HG03064 (cell line): ENCODE results near the gene CYP46A1.
"Not testable (repeated sequence)": the region's sequence is repeated elsewhere in the genome, so short reads cannot be mapped to it uniquely, and the experiment has no call there.

Experiments used
- ATAC-seq: cut with Tn5 transposase; IDR thresholded peaks from one replicate; pipeline ENCODE4 v1.9.1; 2021; ENCODE audit warnings: low read depth; ENCODE audit not compliant: unreplicated experiment

The CYP46A1 gene

DNA sequence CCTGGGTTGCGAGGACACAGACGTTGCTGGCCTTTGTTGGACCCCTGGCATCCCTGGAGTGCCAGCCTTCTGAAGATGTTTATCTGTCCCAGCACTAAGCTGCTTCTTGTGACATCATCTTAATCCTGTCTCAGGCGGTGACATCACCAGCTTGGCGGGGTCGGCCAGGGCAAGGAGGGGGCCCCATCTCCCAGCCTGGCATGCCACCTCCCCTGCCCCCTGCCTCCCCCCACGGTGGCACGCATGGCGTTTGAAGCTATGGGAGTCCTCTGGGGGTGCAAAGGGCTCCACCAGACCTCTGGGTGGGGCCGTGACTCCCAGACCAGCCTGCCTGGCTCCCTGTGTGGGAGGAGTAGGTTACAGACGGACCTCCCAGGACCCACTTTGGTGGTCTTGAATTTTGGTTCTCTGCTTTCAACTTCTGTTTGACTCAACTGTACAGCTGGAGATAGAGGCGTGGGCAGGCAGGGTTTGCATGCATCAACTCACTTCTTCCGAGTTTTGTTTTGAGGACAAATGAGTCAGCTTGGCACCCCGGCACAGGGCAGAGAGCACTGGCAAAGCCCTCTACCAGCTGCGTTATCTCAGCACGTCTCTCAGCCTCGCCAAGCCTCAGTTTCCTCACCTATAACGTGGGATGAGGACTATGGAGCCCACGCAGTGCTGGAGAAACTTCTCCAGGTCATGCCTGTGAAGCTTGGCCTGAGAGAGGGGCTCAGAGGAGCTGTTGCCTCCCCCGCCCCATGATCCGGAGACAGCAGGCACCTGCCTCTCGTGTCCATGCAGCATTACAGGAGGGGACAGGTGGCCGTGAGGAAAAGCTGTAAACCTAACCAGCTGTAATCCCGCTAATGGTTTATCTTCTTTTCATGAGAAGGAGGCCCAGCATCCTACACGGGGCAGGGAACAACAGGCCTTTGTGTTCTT lies 70.3 kb downstream of the CYP46A1 start:
- ATAC-seq: no peak

DNA sequence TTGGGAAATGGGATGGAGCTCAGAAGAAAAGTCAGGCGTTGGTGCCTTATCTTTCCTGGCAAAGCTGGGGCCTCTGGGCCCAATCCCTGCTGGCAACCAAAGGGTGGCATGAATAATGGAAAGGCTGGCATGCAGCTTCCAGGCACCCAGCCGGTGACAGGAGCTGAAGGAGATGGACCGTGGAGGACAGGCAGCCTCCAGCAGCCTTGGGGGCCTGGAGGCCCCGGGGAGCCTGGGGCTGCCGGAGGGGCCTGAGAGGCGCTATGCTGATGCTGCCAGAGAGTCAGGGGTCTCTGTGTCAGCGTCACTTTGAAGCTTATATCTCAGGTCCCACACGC lies 70.9 kb downstream of the CYP46A1 start:
- no peak for ATAC-seq

DNA sequence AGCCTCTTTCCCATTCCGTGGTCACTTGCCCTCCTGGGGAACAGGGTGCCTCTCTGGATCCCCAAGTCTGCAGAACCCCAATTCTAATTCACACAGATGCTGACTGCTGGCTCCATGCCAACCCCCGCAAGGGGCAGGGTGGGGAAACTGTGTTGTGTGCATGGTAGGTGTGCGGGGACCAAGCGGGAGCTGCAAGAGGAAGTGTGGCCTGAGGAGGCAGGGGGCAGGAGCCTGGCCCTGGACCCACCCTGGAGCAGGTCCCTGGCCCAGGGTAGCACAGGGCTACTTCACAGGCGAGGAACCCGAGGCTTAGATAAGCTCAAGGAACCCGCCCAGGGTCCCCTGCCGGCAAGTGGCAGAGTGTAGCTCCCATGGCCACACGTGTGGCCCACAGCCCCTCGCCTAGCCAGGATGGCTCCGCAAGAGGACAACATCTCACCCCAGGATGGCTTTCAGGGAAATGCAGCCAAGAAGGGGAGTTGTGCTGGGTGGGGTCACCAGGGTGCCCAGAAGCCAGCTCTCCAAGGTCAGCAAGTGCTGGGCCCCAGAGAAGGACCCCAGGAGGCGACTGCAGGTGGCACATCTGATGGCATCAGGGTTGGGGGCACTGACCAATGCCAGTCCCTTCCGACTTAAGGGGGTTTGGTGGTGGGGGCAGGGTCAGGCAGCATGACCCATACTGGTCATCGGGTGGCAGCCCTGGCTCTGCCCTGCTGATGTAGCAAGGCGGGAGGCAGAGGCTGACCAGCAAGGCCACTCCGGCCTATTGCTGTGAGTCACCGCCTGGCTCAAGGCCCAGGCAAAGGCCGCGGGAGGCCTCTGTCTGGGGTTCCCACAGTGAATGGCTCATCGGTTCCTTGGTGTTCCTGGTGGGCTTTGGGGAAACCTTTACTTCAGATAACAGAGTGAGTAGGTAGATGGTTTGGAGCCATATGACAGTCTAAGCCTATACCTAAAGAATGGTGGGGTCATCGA lies 71.8 kb downstream of the CYP46A1 start:
- no peak for ATAC-seq

DNA sequence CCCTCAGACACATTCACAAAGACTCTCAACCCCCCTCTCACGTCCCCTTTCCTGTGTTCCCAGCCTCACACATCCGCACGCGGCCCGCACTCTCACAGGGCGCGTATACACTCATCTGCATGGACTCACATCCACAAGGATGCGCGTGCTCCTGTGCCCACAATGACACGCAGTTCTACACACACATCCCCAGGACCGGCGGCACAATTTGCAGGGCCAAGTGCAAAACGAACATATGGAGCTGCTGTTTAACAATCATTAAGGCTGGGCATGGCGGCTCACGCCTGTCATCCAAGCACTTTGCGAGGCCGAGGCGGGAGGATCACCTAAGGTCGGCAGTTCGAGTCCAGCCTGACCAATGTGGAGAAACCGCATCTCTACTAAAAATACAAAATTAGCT lies 72.7 kb downstream of the CYP46A1 start:
- no peak for ATAC-seq

DNA sequence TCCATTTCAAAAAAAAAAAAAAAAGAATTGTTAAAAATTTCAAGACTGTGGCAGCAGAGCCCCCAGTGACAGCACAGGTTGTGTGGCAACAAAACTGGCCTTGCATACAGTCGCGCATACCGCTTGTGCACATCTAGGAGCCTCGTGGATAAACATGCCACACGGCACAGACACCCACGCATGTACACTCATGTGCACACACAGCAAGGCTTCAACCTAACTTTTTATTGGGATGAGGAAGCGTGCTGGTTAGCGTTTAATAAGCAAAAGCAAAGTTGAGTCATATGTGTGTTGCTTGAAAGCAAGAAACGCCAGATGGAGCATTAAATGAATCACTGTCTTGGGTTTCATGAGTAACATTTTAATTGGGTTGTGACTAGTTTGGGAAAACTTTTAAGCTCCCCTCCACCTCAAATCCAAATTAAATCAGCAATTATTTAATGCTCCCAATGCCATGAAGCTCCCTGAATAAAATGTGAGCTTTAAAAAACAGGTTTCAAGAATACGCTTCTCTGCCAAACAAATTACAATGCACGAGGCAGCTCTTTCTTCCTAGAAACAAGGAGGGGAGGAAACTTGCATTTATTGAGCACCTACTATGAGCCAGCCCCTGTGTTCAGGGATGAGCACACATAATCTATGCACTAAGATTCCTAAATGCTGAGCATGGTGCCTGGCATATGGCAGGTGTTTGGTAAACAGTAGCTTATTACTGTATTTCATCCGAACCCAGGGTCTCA lies 73.4 kb downstream of the CYP46A1 start:
- no peak for ATAC-seq

DNA sequence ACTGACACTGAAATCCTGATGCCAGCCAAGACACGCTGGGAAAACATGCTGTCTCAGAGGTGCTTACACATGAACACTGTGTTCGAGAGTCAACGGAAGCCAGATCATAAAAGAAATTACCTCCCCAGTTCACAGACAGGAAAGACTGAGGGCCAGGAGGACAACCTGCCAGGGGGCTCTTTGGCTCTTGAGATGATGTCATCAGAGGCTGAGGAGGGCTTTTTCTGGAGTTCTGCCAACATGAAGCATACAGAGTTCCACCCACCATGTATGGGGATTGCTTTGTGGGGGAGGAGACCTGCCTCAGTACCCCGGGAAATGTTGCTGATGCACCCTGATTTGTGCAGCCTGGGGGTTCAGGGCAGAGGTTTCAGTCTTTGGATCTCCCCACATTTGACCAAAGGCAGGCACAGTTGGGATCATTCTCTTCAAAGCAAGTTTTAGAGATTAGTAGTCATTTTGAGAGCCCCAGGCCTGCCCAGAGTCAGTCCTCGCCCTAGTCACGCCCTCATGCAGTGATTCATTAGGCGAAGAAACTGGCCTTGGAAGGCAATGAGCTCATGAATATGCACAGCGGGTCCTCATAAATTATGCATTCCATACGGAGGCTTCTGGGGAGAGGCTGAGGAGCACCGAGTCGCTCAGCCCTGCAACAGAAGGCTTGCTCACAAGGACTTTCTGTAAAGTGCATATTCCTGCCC lies 74.2 kb downstream of the CYP46A1 start:
- ATAC-seq: no peak

DNA sequence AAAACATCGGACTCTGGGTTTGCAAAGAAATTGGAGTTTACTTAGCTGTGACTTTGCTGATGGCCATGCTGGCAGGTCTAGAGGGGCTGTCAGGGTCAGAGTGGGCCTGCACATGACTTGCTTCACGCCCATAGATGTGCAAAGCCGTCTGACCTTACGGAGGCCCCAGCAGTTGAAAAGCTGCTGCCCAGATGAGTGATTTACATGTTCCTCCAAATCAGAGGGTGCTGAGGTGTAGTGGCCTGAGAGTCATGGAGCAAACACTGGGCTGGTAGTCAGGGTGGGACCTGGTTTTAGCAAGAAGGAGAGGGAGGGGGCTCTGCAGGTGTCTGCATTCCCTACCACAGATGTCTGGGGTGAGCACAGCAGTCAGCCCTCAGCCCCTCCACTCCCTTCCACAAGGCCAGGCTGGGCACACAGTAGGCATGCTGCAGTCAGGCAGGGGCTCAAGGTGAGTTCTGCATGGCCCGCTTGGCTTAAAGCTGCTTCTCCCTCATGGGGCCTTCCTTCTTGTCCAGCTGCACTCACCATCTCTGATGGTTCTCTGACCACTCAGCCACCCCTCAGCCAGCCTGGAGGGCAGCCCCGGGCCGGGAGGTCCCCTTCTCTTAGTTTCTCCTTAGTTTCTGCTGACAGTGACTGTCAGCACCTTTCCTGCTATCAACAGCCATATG lies 74.9 kb downstream of the CYP46A1 start:
- ATAC-seq: no peak

DNA sequence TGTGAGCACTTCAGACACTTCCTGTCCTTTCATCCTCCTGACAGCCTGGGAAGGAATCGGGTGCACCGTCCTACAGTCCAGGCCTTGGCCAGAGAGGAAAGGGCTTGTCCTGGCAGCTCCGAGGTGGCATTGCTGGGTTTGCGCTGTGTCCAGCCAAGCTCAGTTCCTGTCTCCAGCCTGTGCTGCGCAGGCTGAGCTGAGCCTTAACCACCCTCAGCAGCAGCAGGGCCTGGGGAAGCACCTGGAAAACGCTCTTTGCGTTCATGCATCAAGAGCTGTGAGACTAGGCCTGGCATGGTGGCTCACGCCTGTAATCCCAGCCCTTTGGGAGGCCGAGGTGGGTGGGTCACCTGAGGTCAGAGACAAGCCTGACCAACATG lies 75.4 kb downstream of the CYP46A1 start:
- no peak for ATAC-seq

DNA sequence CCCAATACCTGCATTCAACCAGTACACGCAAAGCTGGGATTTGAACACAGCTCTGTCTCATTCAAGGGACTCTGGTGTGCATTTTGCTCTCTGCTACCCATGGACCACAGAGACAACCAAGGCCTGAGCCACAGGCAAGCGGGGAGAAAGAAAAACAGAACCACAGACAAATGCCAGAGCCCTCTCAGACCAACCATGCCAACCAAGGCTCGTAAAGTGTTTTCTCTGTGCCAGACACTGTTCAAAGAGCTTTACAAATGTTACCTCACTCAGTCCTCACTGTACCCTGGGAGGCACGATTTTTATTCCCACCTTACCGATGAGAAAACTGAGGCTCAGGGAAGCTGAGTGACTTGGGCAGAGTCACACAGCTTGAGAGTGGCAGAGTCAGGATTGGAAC lies 76.7 kb downstream of the CYP46A1 start:
- ATAC-seq: no peak

DNA sequence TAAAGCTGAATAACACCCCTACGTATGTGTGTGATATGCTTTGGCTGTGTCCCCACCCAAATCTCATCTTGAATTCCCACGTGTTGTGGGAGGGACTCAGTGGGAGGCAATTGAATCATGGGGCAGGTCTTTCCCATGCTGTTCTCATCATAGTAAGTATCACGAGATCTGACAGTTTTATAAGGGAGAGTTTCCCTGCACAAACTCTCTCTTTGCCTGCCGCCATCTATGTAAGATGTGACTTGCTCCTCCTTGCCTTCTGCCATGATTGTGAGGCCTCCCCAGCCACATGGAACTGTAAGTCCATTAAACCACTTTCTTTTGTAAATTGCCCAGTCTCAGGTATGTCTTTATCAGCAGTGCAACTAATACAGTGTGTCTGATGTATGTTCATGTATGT lies 78.8 kb downstream of the CYP46A1 start:
- ATAC-seq: not testable (repeated sequence)

DNA sequence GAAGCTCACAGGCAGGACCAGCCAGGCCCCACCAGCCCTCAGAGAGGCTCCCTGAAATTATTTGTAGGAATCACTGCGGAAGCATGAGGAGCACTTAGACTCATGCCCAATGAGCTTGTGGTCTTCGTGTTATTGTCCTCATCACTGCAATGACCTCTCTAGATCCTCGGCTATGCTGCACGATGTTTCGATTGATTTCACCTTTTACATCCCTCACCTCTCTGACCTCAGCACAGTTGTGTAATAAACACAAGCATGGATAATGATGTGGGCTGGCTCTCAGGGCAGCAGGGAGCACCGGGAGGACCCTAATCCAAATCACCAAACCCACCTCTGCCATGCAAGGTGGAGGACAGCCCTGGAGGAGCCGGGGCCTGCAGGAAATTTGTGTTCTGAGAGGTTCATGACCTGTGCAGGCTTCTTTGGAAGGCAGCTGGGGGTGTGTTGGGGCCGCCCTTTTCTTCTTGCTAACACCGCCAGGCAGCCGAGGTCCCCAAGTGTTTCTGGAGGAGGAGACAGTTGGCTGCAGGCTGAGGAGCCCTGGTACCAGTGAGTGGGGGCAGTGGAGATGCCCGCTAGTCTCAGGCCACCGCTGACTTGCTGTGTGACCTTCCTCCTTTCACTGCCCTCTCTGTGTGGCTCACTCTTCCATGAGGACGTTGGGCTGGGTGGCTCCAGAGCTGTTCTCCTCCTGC lies 79.6 kb downstream of the CYP46A1 start:
- no peak for ATAC-seq

DNA sequence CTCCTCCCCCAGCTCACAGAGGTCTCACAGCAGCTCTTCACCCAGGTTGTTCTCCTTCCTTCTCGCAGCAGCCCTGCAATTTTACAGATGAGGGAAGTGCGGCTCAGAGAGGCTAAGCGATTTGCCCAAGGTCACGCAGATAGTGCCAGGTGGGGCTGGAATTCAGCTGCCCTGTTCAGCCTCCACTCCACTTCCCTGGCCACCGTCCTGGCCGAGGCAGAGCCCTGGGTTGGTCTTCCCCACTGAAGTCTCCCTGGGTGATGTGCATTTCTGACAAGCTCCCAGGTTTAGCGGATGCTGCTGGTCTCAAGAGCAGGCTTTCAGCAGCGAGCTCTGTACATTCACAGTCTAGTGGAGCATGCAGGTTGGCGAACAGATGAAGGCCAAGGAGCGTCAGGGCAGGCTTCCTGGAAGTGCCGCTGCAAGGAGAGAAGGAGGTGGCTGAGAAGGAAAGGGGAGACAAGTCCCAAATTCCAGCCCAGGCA lies 80.2 kb downstream of the CYP46A1 start:
- no peak for ATAC-seq

DNA sequence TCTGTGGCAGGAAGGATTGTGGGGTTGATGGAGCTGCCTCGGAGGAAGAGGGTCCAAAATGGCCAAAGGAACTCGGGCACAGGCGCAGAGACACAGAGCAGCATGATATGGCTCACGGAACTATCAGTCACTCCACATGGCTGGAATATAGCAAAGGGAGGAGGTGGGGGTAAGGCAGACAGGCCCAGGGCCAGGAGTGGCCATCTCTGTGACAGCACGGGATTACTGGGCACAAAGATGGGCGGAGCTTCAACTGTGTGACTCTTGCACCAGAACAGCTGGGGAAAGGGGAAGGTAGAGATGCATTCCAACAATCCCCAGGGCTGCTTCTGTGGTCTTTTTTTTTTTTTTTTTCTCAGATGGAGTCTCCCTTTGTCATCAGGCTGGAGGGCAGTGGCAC lies 84.3 kb downstream of the CYP46A1 start:
- no peak for ATAC-seq

DNA sequence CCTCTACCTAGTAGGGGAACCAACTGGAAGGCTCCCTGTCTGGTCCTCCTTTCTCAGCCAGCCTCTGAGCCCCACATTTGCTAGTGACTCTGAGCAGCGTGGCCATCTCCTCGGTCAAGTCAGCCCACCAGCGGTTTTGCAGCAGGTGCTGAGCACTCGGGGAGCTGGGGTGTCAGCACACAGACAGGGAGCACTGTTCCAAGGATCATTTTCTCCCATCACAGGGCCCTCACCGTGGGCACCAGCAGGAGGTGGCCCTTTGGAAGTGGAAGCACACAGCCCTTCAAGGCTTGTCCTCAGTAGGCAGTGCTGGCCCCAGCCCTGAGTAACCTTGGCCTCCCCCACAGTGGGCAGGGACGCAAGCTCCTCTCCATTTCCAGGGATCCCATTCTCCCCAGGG lies 85.0 kb downstream of the CYP46A1 start:
- no peak for ATAC-seq

DNA sequence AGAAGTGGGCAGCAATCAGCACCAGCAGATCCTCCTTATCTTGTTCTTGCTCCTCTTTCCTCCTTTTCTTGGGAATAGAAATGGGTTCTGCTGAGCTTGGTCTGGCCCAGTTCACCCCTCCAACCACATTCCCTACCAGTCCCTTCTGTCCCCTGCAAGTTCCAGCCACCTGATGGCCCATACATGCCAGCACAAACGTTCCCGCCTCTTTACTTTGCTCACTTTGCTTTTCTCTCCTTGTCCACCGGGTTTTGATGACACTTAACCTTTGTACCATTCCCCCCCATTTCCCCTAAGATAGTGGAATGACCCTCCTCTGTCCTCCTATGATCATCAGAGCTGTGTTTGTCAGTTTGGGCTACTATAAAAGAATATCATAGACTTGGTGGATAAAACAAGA lies 85.7 kb downstream of the CYP46A1 start:
- ATAC-seq: no peak

DNA sequence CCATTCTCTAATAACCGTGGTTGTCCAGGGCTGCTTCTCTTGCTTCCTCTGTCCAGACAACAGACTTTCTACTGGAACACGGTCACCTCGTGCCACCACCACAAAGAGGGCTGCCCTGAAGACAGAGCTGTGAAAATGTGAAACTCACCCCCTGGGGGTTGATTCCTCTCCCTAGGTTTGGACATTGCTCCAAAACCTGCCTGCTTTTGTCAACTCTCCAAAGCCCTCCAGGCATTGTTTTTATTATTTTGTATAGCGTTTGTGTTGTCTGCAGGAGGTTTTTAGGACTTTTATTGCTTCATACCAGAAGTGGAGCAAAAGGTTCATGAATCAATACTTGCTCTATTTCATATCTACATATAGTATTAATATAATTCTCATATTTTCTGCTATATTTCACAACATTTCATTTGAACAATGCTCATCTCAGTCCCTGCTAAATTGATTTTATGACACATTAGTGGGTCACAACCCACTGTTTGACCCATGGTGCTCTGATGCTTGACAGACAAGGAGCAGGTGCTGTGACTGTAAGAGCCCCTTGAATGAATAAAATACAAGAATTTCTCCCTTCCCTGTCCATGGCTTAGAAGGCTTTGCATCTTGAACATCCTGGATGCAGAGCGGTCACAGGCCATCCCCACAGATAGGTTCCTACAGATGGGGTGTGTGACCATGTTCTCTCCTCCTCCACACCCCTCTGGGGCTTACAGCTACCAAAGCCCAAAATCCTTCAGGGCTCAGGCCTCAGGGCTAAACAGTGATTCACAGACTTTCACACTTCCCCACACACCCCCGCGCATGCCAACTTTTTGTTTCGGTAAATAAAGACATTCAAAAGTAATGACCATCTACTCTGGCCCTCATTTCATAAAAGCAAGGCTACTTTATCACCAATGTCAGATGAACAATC lies 88.5 kb downstream of the CYP46A1 start:
- ATAC-seq: no peak

DNA sequence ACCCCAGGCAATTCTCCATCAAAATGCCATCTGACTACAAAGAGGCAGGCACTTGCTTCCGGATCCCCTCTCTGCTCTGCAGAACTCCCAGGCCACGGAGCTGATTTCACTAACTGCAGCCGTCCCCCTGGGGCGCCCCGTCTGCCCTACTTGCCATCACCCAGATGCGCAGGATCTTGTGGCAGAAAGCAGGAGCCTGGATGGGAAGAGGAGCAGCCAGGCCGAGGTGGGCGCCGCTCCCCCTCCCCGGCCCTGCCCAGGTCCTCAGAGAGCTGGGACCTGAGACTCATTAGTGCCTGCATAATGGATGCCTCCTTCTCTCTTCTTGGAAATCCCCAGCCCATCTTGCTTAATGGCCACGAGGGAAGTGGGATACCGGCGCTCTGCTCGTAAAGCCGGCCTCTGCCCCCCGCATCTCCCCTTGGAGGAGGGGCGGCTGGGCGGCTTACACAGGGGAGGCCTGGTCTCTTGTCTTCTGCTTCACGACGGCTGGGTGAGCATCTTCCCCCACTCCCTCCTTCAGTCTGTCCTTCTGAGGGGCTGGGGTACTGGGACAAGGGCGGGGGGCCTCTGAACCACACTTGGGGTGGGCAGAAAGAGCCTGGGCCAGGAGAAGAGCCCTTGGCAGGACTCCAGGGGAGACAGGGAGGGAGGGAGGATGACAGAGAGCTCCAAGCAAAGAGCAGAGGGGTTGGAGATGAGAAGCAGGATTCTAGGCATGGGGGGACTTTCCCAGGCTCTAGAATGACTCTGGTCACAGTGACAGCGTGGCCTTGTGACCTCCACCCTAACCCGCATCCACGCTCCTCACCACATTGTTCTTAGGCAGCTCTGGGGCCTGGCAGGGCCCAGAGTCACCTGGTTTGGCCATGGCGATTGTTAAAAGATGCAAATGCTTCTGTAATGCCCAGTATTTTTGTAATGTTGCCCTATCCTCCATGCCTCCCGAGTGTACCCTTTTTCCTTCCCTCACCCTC lies 89.7 kb downstream of the CYP46A1 start:
- ATAC-seq: no peak
